B cell (primary cell): Measurements from ENCODE around the gene ILDR2. TPM values are rescaled to one million over a fixed set of nuclear protein-coding genes. Genes with fewer than 3 reads are reported as not detected.

Experiments used
- ATAC-seq: fragments of 200-7000 bp; cut with Tn5 transposase; one replicate; pipeline ENCODE4 v1.10.0; 2021; ENCODE audit warnings: low read depth, mild to moderate bottlenecking, moderate number of reproducible peaks, moderate library complexity
- CTCF ChIA-PET: fragments of 350-600 bp; sonication (Branson Sonifier 250); formaldehyde crosslinking; loops from one replicate; lab custom pipeline; 2021; ENCODE audit warnings: antibody characterized with exemption, inconsistent platforms; lab: Charles Lee
- POLR2A ChIA-PET: fragments of 350-600 bp; sonication (Branson Sonifier 250); formaldehyde crosslinking; loops from one replicate; lab custom pipeline; 2021; ENCODE audit warnings: antibody characterized with exemption; lab: Charles Lee
- DNase-seq: peaks from one replicate; pipeline ENCODE4 v3.0.0; 2013
- H2AFZ ChIP-seq: 2 replicates; pipeline ENCODE4 v1.6.1; 2012; ENCODE audit warnings: mild to moderate bottlenecking, low read depth, low read length; ENCODE audit not compliant: insufficient read depth, poor library complexity, severe bottlenecking
- H3K27ac ChIP-seq, 2 donors: 1 replicate in 1 of 2; 2 replicates in 1 of 2; pipeline ENCODE4 v1.5.1; 2012 to 2013; ENCODE audit warnings: low read length in 2 of 2, mild to moderate bottlenecking in 2 of 2, moderate library complexity in 1 of 2
- H3K27me3 ChIP-seq, 4 experiments: fragments of 200-600 bp in 1 of 4; sonication (generic) in 1 of 4; replicated peaks in 1 of 4; 1 replicate in 2 of 4; 2 replicates in 2 of 4; pipeline versions ENCODE4 v1.6.1 to v1.7.0; 2013 to 2016; ENCODE audit warnings: low read length in 3 of 4, mild to moderate bottlenecking in 2 of 4, mixed read lengths in 1 of 4, moderate library complexity in 1 of 4; ENCODE audit not compliant: insufficient read depth in 4 of 4, control insufficient read depth in 3 of 4; ENCODE audit errors: control extremely low read depth in 1 of 4
- H3K36me3 ChIP-seq, 2 experiments: replicated peaks in 1 of 2; 1 replicate in 1 of 2; 2 replicates in 1 of 2; pipeline versions ENCODE4 v1.6.1 to v1.7.1; 2013; ENCODE audit warnings: low read length in 1 of 2; ENCODE audit not compliant: insufficient read depth in 2 of 2, control insufficient read depth in 1 of 2; ENCODE audit errors: control extremely low read depth in 1 of 2, extremely low read depth in 1 of 2
- H3K4me1 ChIP-seq, 2 donors: fragments of 200-600 bp in 1 of 2; sonication (generic) in 1 of 2; 1 replicate in 1 of 2; 2 replicates in 1 of 2; pipeline versions ENCODE4 v1.5.1 to v1.6.1; 2013 to 2017; ENCODE audit warnings: low read length in 2 of 2; ENCODE audit not compliant: control insufficient read depth in 2 of 2, insufficient read depth in 2 of 2
- H3K4me2 ChIP-seq: replicated peaks from 2 replicates; pipeline ENCODE3; 2012; ENCODE audit warnings: mild to moderate bottlenecking, low read depth, low read length; ENCODE audit not compliant: poor library complexity, severe bottlenecking
- H3K4me3 ChIP-seq, 5 experiments: fragments of 200-600 bp in 1 of 5; sonication (generic) in 1 of 5; 1 replicate in 3 of 5; 2 replicates in 2 of 5; pipeline versions ENCODE4 v1.5.1 to v1.7.0; 2011 to 2016; ENCODE audit warnings: low read length in 4 of 5, mild to moderate bottlenecking in 4 of 5, low read depth in 2 of 5, control low read depth in 1 of 5, moderate library complexity in 1 of 5; ENCODE audit not compliant: insufficient read depth in 1 of 5; ENCODE audit errors: control extremely low read depth in 1 of 5, extremely low read depth in 1 of 5
- H3K79me2 ChIP-seq: fragments of 200-600 bp; sonication (generic); one replicate; pipeline ENCODE4 v1.6.0; 2016; ENCODE audit warnings: low read length; ENCODE audit not compliant: control insufficient read depth, insufficient read depth
- H3K9ac ChIP-seq: fragments of 200-600 bp; sonication (generic); 2 replicates; pipeline ENCODE4 v1.6.1; 2017; ENCODE audit warnings: mild to moderate bottlenecking, low read length, moderate library complexity
- H3K9me3 ChIP-seq, 3 donors: one replicate each; pipeline versions ENCODE4 v1.6.1 to v1.7.1; 2013; ENCODE audit warnings: low read length in 2 of 3; ENCODE audit not compliant: control insufficient read depth in 2 of 3, insufficient read depth in 1 of 3; ENCODE audit errors: control extremely low read depth in 1 of 3
- H4K20me1 ChIP-seq: 2 replicates; pipeline ENCODE4 v1.6.0; 2012; ENCODE audit warnings: mild to moderate bottlenecking, low read length; ENCODE audit not compliant: insufficient read depth, control insufficient read depth, poor library complexity, severe bottlenecking
- H3K27ac Mint-ChIP-seq: one replicate; pipeline ENCODE4 v1.8.0; 2021; ENCODE audit warnings: mixed read lengths
- H3K27me3 Mint-ChIP-seq: one replicate; pipeline ENCODE4 v1.8.0; 2021; ENCODE audit warnings: mixed read lengths
- H3K4me1 Mint-ChIP-seq: one replicate; pipeline ENCODE4 v1.8.0; 2021; ENCODE audit warnings: mixed read lengths
- H3K4me3 Mint-ChIP-seq: one replicate; pipeline ENCODE4 v1.8.0; 2021; ENCODE audit warnings: mixed read lengths
- H3K9me3 Mint-ChIP-seq: one replicate; pipeline ENCODE4 v1.8.0; 2022; ENCODE audit warnings: mixed read lengths; ENCODE audit not compliant: insufficient read depth
- CTCF ChIP-seq: fragments of 200-600 bp; IDR thresholded peaks from one replicate; pipeline ENCODE4 v1.8.0; 2022; ENCODE audit warnings: antibody characterized with exemption, mild to moderate bottlenecking
- EZH2 ChIP-seq: IDR thresholded peaks from 2 replicates; pipeline ENCODE4 v1.6.1; 2012; ENCODE audit warnings: borderline replicate concordance, low read depth, mild to moderate bottlenecking, moderate library complexity, low read length; ENCODE audit not compliant: insufficient read depth, poor library complexity, severe bottlenecking
- WGBS: methylation state at CpG from one replicate; pipeline ENCODE4 v1.1.5; 2013; ENCODE audit warnings: missing lambda C conversion rate; ENCODE audit not compliant: insufficient coverage; 5-methylcytosine and 5-hydroxymethylcytosine counted together
- intact Hi-C: fragments of 100-400 bp; cut with micrococcal nuclease; formaldehyde crosslinking; loops from one replicate; pipeline ENCODE4 v1.10.0; 2022
- polyA plus RNA-seq: library from polyadenylated mRNA; depleted of rRNA; stranded (reverse); fragments of >200 nt; gene quantifications from 2 replicates; pipeline ENCODE4 v1.2.3, GENCODE V29; 2012
- total RNA-seq, 2 donors: library from RNA; stranded (reverse); fragments of 120-200 nt in 1 of 2; gene quantifications; 1 replicate in 1 of 2; 2 replicates in 1 of 2; pipeline versions ENCODE4 v1.2.3 to v1.2.4, GENCODE V29; 2013 to 2022

ILDR2 gene
- total and polyA plus RNA-seq, 2 donors (not counting 1 experiment from before 2014, with no cell fraction given): 0.01 TPM; not detected in 1

- Mint-ChIP-seq H3K27me3 (peaks cover 22% of the 10 kb centered on the region), H3K27ac (no peak overlapping the region), H3K4me3 (no peak overlapping the region), H3K4me1 (no peaks in the 10 kb centered on the region), H3K9me3 (peaks cover 6% of the 10 kb centered on the region)
- no peak overlapping the region for H3K9ac ChIP-seq
- no peak overlapping the region for H3K4me2 ChIP-seq
- TF ChIP-seq CTCF: no peak
- TF ChIP-seq EZH2: no peak
- H3K9me3 ChIP-seq: peaks cover 0 to 3% (median 3%) of the 10 kb centered on the region in 3 donors
- CTCF ChIA-PET: no interaction called here
- ATAC-seq: no peak
- no peaks in the 10 kb centered on the region for H3K36me3 ChIP-seq
- no peak overlapping the region for H3K27ac ChIP-seq
- intact Hi-C loops: no loop called here
- H4K20me1 ChIP-seq: no peaks in the 10 kb centered on the region
- H3K4me1 ChIP-seq: no peaks in the 10 kb centered on the region
- H2AFZ ChIP-seq: no peak overlapping the region
- H3K27me3 ChIP-seq: no peaks in the 10 kb centered on the region
- no CpG with 5 or more reads among the region's 2 CpGs for WGBS
- H3K79me2 ChIP-seq: no peaks in the 10 kb centered on the region
- DNase-seq: no peak
- POLR2A ChIA-PET: no interaction called here
- H3K4me3 ChIP-seq: no peak overlapping the region
These were observed 27.0 kb upstream of the ILDR2 start for GRCh38 chr1:167002354-167002753.

GRCh38 chr1:167000546-167000945, 25.2 kb upstream of the ILDR2 start:
- Histone ChIP-seq H3K27ac (no peak overlapping the region), H3K9ac (no peak overlapping the region), H4K20me1 (no peaks in the 10 kb centered on the region), H2AFZ (no peak overlapping the region), H3K9me3 (peaks cover 0 to 3% (median 3%) of the 10 kb centered on the region in 3 donors), H3K4me2 (no peak overlapping the region), H3K79me2 (no peaks in the 10 kb centered on the region), H3K4me3 (no peak overlapping the region), H3K36me3 (no peaks in the 10 kb centered on the region), H3K4me1 (no peaks in the 10 kb centered on the region), H3K27me3 (no peaks in the 10 kb centered on the region)
- ChIA-PET CTCF (no interaction called here), POLR2A (no interaction called here)
- no peak overlapping the region for H3K4me3 Mint-ChIP-seq
- peaks cover 6% of the 10 kb centered on the region for H3K9me3 Mint-ChIP-seq
- no CpG with 5 or more reads among the region's 1 CpG for WGBS
- no peak overlapping the region for H3K27ac Mint-ChIP-seq
- peaks cover 32% of the 10 kb centered on the region for H3K27me3 Mint-ChIP-seq
- no peaks in the 10 kb centered on the region for H3K4me1 Mint-ChIP-seq
- TF ChIP-seq CTCF (no peak), EZH2 (no peak)
- DNase-seq (no peak), ATAC-seq (no peak)
- intact Hi-C loops: no loop called here
